NCI-H2081 treated with DMSO at 0.1 percent for 48 hours (cell line): ENCODE measurements around the gene AURKB.
"Not testable (repeated sequence)": the region's sequence is repeated elsewhere in the genome, so short reads cannot be mapped to it uniquely, and the experiment has no call there.

ENCODE experiments used
- DNase-seq: peaks from one replicate; lab custom pipeline; 2025; lab: John Stamatoyannopoulos, UW

The AURKB gene

DNA sequence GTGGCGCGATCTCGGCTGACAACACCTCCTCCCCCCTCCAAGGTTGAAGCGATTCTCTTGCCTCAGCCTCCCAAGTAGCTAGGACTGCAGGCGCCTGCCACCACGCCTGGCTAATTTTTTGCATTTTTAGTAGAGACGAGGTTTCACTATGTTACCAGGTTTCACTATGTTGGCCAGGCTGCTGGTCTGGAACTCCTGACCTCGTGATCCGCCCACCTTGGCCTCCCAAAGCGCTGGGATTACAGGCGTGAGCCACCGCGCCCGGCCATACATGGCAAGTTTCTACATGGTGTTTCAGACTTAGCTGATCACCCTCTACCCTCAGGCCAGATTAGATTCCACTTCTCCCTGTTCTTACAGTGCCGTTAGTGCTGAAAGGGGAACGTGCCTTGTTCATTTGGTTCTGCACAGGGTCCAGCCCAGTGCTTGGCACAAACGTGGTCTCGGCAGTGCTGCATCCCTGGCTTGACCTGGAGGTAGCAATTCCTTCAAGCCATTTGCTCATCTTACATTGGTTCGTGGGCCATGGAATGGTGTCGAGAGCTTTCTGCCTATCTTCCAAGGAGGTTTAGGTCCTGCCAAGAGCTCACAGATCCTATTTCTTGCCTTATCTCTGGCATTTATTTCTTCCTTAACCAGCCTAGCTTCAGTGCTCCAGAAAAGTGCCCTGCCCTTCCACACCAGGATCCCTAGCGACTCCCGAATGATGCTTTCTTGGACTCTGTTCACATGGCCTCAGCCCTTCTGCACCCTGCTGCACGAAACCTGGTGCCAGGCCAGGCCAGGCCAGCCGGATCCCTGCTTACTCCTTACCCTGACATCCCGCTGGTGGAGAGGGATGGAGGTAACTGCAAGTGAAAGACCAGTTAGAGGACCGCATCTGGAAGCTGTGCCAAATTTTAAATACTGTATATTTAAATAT, 14.8 kb upstream of the AURKB start:
- no peak for DNase-seq

DNA sequence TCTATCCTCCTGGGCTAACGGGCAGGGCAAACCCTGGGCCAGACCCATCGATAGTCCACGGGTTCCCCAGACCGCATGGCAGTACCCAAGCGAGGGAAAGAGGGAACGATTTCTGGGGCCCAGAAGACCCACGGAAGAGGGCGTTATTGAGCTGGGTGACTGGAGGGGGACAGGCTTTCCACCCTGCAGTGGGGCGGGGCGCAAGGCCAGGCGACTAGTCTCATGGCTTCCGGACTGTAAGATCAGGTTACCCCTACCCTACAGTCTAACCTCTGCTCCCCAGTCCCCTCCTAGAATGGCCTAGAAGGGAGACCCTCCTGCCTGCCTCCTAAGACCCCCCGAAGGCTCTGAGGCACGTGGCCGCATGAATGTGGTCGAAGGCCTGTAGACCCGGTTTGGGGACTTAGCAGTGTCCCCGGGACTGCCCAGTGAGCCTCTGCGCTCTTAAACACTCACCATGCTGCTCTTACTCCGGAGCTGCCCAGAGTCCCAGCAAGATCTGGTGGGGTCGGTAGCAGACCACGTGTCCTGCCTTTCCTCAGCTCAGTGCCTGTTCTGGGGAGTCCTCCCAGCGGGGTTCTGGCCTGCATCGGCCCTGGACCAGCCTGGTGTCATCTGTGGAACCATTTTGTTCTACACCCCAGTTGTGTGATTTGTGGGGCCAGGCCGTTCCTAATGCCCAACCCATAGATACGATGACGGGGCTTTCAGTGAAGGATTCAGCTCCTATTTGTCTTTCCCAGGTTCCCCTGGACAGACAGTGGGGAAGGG, 13.2 kb upstream of the AURKB start:
- DNase-seq, result no peak

GRCh38 chr17:8222630-8223355, 12.4 kb upstream of the AURKB start:
- peak; percentile 39 for DNase-seq

GRCh38 chr17:8222380-8222629, 11.9 kb upstream of the AURKB start:
- DNase-seq, result no peak

GRCh38 chr17:8221663-8222379, 11.4 kb upstream of the AURKB start:
- peak; percentile 65 for DNase-seq

DNA sequence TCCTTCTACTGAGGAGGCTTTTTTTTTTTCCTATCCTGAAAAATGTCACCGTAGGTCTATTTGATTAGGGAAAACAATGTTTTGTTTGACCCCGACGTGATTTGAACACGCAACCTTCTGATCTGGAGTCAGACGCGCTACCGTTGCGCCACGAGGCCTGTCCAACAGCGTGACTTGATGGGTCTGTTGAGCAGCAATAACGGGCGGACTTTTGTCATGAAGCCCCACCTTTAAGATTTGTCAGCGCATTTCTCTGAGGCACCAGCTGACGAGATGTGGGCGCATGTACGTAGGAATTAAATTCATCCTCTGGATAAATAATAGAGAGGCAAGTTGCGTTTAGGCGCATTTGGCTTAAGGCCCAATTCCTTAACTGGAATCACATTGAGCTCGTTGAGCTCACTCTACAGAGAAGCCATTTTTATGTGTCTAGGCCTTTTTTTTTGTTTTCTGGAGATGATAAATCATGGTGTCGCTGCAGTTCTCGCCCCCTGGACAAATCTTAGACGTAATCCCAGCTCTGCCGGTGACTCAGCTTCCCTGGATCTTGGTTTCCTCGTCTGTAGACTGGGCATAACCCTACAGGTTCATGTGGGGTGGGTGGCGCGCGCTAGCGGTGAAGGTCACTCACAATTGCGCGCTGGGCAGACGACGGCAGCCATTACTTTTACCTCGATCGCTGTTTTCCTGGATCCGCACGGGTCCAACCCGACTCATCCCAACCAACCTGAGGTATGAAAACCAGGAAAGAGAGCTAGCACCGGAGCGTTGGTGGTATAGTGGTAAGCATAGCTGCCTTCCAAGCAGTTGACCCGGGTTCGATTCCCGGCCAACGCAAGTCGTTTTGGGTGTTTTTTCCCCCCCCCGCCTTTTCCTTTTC, 10.6 kb upstream of the AURKB start:
- peak; percentile 66 for DNase-seq

DNA sequence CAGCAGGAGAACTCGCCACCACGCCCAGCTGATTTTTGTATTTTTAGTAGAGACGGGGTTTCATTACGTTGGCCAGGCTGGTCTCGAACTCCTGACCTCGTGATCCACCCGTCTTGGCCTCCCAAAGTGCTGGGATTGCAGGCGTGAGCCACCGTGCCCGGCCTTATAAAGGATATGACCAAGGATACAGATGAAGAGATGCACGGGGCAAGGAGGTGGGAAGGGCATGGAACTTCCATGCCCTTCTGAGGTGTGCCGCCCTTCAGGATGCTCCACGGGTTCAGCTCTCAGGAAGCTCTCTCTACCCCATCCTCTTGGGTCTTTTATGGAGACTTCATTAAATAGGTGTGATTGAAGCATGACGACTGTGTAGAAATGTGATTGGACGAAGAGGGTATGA, 3.6 kb upstream of the AURKB start:
- DNase-seq, result not testable (repeated sequence)

GRCh38 chr17:8212312-8213180, 2.2 kb upstream of the AURKB start:
- DNase-seq, result no peak

- DNase-seq, result no peak
These were observed 535 bp upstream of the AURKB start for GRCh38 chr17:8210761-8211458.

DNA sequence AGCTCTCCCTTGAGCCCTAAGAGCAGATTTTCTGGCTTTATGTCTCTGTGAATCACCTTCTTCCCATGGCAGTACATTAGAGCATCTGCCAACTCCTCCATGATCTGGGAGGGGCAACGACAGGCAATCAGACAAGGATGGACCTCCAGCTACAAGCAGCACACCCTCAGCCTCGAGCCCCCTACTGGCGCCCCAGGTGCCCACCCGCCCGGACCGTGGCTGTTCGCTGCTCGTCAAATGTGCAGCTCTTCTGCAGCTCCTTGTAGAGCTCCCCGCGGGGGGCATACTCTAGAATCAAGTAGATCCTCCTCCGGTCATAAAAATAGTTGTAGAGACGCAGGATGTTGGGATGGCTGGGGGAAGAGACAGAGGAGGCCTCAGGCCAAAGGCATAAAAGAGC, 3.8 kb downstream of the AURKB start:
- DNase-seq, result no peak

DNA sequence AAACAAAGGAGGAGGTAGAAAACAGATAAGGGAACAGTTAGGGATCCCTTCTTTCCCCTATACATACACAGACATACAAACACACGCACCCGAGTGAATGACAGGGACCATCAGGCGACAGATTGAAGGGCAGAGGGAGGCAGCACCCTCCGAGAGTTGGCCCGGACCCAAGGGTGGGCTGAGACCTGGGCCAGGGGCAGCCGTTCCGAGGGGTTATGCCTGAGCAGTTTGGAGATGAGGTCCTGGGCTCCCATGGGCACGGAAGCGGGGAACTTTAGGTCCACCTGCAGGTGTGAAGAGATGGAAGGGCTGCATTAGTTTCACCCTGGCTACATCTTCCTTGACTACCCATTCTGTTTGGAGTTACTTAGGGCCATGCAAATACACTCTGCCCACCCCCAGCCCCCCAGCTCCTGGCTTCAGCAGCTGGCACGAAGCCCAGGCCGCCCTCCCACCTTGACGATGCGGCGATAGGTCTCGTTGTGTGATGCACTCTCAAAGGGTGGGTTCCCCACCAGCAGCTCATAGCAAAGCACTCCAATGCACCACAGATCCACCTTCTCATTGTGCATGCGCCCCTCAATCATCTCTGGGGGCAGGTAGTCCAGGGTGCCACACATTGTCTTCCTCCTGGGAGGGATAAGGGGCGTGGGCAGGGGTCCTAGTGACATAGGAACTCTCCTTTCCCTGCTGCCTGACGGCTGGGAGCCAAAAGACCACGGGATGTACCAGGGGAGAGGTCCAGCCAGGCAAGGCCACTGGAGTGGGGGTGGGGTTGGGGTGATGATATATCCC, 5.4 kb downstream of the AURKB start:
- no peak for DNase-seq

- DNase-seq, result peak; percentile 76
These were observed 18.1 kb downstream of the AURKB start for GRCh38 chr17:8192070-8192815.

DNA sequence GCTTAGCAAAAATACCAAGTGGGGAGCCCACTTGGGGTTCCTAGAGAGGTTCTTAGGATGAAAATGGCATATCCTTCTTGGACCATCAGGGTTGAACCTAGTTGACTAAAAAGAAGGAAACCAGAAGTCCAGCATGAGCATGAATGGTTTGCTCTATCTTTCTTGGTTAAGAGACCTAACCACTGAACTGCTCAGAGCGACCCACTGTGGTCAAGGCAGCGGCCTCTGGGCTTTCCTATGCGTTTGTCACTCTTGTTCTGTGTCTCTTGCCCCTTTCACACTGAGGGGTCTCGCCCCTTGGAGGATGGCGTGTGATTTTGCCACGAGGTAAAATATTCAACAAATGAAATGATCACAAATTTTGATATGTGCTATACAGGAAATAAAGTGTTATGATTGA, 19.9 kb downstream of the AURKB start:
- no peak for DNase-seq

GRCh38 chr17:8189711-8190477, 20.5 kb downstream of the AURKB start, which contains the start of gene BORCS6:
Gene BORCS6 (minus strand): TSS chr17:8190180. CDS start chr17:8190140, 40 bp downstream.
- DNase-seq, result peak; percentile 73

DNA sequence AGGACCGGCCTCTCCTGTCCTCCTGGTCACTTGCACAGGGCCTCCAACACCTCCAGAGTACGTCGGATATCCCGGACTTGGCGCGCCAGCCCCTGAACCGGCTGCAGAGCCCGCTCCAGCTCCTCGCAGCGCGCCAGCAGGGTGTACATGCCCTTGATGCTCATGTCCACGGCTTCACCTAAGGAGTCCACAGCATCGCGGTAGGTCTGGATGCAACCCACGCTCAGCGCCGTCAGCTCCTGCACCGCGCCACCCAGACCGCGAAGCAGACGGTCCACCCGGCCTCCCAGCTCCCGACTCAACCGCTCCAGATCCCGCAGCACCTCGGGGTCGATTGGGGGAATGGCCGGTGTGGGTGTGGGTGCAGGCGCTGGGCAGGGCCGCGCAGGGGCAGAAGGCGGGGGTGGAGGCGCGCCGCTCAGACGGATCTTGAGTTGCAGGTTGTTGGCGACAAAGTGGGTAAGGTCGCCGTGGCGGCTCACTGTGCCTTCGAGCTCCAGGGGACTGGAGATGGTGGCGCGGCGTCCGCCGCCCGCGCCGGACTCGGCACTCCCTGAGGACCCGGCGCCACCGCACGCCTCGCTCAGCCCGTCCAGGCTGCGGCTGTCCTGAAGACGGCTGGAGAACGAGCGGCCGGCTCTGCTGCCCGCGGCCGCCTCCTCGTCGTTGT, 21.2 kb downstream of the AURKB start:
- DNase-seq, result no peak

- no peak for DNase-seq
These were observed 22.0 kb downstream of the AURKB start for GRCh38 chr17:8188263-8188839.
